GM12801 (cell line): ENCODE data around the gene LAMC3.

Experiments used
- TF ChIP-seq, protein P1 (sequence below): IDR thresholded peaks from one replicate; pipeline ENCODE4 v1.5.1; 2011; ENCODE audit warnings: control low read depth; ENCODE audit not compliant: insufficient read length; ENCODE audit errors: extremely low read depth

LAMC3 gene

DNA sequence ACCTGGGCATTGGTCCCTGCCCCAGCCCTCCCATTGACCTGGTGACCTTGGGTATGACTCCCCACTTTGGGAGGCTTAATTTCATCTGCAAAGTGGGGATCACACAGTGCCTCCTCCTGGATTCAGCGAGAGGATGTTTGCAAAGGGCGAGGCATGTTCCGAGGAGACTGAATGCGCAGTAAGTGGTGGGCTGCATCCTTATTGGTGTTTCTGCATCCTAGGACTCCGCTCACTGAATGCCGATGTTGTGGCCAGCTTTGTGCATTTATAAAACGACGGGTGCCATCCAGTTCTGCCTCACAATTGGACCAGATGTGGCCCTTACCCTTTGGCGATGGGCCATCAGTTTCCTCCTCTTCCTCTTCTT is 63.9 kb downstream of the LAMC3 start:
- TF ChIP-seq, protein P1, sequence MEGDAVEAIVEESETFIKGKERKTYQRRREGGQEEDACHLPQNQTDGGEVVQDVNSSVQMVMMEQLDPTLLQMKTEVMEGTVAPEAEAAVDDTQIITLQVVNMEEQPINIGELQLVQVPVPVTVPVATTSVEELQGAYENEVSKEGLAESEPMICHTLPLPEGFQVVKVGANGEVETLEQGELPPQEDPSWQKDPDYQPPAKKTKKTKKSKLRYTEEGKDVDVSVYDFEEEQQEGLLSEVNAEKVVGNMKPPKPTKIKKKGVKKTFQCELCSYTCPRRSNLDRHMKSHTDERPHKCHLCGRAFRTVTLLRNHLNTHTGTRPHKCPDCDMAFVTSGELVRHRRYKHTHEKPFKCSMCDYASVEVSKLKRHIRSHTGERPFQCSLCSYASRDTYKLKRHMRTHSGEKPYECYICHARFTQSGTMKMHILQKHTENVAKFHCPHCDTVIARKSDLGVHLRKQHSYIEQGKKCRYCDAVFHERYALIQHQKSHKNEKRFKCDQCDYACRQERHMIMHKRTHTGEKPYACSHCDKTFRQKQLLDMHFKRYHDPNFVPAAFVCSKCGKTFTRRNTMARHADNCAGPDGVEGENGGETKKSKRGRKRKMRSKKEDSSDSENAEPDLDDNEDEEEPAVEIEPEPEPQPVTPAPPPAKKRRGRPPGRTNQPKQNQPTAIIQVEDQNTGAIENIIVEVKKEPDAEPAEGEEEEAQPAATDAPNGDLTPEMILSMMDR = no peak

DNA sequence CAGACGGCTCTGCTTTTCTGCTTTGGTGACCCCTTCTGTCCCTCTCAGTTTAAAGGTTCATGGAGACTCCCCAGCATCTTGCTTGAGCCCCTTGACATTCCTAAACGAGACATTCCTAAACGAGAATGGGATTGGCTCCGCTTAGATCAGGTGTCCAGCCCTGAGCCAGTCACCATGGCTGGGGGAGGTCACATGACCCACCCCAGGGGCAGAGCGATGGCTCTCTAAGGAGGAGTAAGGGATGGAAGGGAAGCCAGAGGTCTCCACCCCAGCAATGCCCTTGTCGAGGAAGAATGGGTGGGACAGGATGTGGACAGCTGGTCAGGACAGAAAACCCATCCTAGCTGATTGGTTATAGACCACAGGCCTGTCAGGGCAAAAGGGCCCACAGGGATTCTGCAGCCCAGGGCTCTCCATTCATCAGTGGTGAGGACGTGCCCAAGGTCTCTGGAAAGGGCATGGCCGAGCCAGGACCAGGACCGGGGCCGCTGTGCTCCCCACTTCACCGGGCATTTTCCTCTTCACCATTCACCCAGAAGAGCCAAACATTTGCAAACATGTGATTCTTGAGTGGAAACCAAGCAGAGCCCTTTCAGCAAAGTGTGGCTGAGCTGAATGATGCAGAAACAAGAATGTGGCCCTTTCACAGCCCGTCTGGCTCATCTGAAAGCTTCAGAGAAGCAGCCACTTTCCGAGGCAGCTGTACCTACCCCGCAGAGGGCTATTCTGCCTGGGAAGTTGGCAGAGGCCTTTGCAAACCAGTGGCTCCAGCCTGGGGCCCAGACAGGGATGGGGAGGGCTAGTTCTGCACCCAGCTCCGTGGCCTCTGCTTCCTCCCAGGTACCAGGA is 67.6 kb downstream of the LAMC3 start:
- TF ChIP-seq, protein P1 = no peak

DNA sequence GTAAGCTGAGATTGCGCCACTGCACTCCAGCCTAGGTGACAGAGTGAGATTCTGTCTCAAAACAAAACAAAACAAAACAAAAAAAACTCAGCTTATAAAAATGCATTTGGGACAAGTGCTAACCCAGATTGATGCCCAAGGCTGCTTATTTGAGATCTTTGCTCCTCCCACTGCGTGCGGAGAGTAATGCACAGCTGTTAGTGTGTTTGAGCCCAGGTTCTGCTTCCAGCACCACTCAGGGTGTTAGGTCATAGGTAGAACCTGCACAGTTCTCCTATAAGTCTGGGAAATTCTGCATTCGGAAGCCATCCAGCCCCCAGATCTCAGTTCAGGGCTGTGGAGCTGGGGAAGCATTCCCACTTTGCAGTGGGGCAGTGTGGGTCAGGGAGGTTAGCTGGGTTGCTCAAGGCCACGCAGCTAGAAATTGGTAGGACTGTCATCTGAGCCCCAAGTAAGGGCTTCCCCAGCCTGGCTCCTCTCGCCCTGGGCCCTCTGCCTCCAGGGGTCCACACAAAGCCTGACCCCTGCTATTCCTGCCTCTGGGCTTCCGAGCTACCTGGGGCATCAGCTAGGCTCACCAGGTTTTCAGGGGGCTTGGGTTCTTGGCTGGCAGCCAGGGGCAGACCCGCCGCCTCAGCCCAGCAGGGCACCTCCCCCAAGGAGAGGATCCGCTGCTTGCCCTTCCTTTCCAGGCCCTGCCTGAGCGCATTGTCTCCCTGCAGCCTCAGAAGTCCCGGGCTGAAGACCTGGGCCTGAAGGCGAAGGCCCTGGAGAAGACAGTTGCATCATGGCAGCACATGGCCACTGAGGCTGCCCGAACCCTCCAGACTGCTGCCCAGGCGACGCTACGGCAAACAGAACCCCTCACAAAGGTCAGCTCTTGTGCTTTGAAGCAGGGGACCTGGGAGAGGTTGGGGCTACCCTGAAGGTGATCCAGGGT is 69.7 kb downstream of the LAMC3 start:
- TF ChIP-seq, protein P1 = no peak

DNA sequence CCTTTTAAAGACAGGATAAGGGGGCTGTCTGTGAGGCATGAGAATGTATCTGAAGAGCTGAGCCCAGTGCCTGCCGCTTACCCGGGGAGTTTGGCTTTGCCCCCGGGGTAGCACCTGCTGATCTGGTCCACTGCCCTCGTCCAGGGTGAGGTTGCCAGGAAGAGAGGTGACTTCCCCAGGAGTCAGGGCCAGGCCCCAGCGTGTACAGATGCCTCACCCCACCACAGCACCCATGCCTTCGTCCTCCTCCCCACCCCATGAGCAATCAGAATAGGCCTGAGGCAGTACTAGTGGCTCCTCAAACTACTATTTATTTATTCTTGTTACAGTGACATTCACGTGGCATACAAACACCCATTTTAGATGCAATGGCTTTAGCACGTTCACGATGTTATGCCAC is 71.6 kb downstream of the LAMC3 start:
- TF ChIP-seq, protein P1 = no peak

DNA sequence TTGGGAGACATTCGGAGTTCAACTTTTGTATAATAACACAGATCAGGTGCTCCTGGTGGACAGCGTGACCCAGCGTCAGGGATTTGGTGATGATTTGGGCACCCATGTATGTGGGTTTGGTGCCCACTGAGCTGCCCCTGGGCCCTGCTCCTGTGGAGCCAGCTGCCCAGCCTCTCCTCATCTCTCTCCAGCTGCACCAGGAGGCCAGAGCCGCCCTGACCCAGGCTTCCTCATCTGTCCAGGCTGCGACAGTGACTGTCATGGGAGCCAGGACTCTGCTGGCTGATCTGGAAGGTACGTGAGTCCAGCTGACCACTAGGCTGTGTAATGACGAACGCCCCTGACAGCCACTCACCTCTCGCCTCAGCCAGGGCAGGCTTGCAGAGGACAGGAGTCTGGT is 72.9 kb downstream of the LAMC3 start:
- TF ChIP-seq, protein P1 = no peak

DNA sequence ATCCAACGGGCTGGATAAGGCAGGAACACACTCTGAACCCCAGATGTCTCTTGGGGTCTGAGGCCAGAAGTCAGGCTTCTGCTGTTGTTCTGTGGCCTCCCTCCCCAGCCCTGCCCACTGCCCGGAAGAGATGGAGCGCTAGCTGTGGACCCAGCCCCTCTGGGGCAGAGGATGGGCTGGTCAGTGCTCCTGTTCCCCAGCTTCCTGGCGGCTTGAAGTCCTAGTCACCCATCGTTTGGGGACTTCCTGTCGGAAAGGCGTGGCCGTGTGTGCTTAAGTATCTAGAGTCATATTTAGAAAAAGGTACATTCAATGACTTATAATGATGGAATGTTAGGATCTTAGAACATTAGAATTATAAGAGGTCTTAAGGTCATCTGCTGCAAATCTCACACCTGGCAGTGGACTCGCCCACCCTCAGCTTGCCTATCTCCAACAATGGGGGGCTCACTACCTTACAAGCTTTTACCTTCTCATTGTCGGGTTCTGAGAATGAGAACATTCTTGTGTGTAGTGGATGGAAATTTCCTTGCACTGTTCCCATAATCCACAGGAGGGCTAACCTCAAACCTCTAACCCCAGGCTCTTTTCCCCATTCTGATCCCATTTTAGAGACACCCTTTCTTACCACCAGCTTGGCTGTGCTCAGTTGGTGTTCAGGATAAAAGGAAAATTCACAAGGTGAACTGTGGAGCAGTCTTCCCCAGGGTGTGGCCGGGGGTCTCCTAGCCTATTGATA is 74.0 kb downstream of the LAMC3 start:
- TF ChIP-seq, protein P1 = no peak
